Gastroesophageal sphincter (tissue), 4 donors: ENCODE data around the gene CFAP251. TPM values are rescaled to one million over a fixed set of nuclear protein-coding genes. Genes with fewer than 3 reads are reported as not detected.

ENCODE experiments used
- ATAC-seq: fragments of 150-250 bp; one replicate; pipeline ENCODE4 v1.9.1; 2016; ENCODE audit warnings: mild to moderate bottlenecking, moderate library complexity
- H3K27ac ChIP-seq, 4 donors: fragments of 200-600 bp; sonication (generic) in 3 of 4; 1 replicate in 3 of 4; 2 replicates in 1 of 4; pipeline ENCODE4 v1.5.1; 2016 to 2019
- H3K27me3 ChIP-seq: fragments of 200-600 bp; sonication (generic); one replicate; pipeline ENCODE4 v1.5.1; 2019
- H3K36me3 ChIP-seq, 2 donors: fragments of 200-600 bp; sonication (generic); one replicate each; pipeline ENCODE4 v1.5.1; 2019; ENCODE audit warnings: control low read depth in 1 of 2
- H3K4me1 ChIP-seq, 3 donors: fragments of 200-600 bp; sonication (generic); 1 replicate in 2 of 3; 2 replicates in 1 of 3; pipeline ENCODE4 v1.5.1; 2016 to 2019; ENCODE audit warnings: control low read depth in 2 of 3
- H3K4me3 ChIP-seq, 2 donors: fragments of 200-600 bp; sonication (generic); one replicate each; pipeline ENCODE4 v1.5.1; 2019; ENCODE audit warnings: mild to moderate bottlenecking in 1 of 2, moderate library complexity in 1 of 2
- H3K9me3 ChIP-seq, 3 donors: fragments of 200-600 bp; sonication (generic); one replicate each; pipeline ENCODE4 v1.5.1; 2017 to 2019; ENCODE audit warnings: control low read depth in 2 of 3
- CTCF ChIP-seq, 4 experiments: fragments of 200-600 bp in 2 of 4; fragments of 450-650 bp in 2 of 4; sonication (generic) in 1 of 4; IDR thresholded peaks; one replicate each; pipeline ENCODE4 v1.5.1; 2017 to 2019; ENCODE audit warnings: antibody characterized with exemption in 4 of 4, mild to moderate bottlenecking in 2 of 4, moderate library complexity in 2 of 4
- EP300 ChIP-seq: sonication (generic); formaldehyde crosslinking; IDR thresholded peaks from one replicate; pipeline ENCODE4 v1.6.1; 2017; ENCODE audit warnings: antibody characterized with exemption, mild to moderate bottlenecking
- POLR2A ChIP-seq, 2 donors: fragments of 450-650 bp; IDR thresholded peaks; one replicate each; pipeline ENCODE4 v1.6.1; 2017; ENCODE audit warnings: antibody characterized with exemption in 2 of 2, mild to moderate bottlenecking in 2 of 2, moderate library complexity in 1 of 2
- POLR2AphosphoS5 ChIP-seq: sonication (generic); formaldehyde crosslinking; IDR thresholded peaks from one replicate; pipeline ENCODE4 v1.6.1; 2017; ENCODE audit warnings: antibody characterized with exemption
- WGBS, 2 donors: methylation state at CpG; one replicate each; pipeline ENCODE4 v1.1.5; 2018; ENCODE audit warnings: low coverage in 1 of 2; 5-methylcytosine and 5-hydroxymethylcytosine counted together
- total RNA-seq, 4 donors: library from RNA; depleted of rRNA; stranded (reverse); fragments of >200 nt; gene quantifications; one replicate each; pipeline ENCODE4 v1.1.0, GENCODE V29; 2016

CFAP251 gene
- total RNA-seq, 4 donors from 2014 or later = 0.35 to 1.9 (median 1.2) TPM

GRCh38 chr12:122021193-122021821 is 102.9 kb downstream of the CFAP251 start:
- Histone ChIP-seq H3K4me3 (peak overlapping the region; percentile 56 to 73), H3K27me3 (no peaks in the 10 kb centered on the region), H3K36me3 (no peaks in the 10 kb centered on the region), H3K4me1 (peaks cover 0 to 34% (median 15%) of the 10 kb centered on the region in 3 donors), H3K9me3 (no peaks in the 10 kb centered on the region), H3K27ac (peak overlapping the region in 3 of 4 donors; percentile 73 to 87 (median 84))
- TF ChIP-seq CTCF (IDR thresholded peaks at IDR 0.05) = no peak
- no peak for TF ChIP-seq POLR2A (IDR thresholded peaks at IDR 0.05)
- TF ChIP-seq POLR2AphosphoS5 = no peak
- no peak for TF ChIP-seq EP300
- no peak for ATAC-seq
- no CpG with 5 or more reads among the region's 57 CpGs for WGBS, 2 donors

GRCh38 chr12:122021822-122022392 is 103.5 kb downstream of the CFAP251 start, which contains the start of gene BCL7A:
TSS of gene BCL7A (plus strand) at chr12:122021884. CDS start at chr12:122022092, 208 bp downstream.
- Histone ChIP-seq H3K36me3 (no peaks in the 10 kb centered on the region), H3K27me3 (no peaks in the 10 kb centered on the region), H3K4me1 (peaks cover 0 to 34% (median 15%) of the 10 kb centered on the region in 3 donors), H3K4me3 (peak within 1 kb of the TSS; percentile 56 to 73), H3K9me3 (no peaks in the 10 kb centered on the region), H3K27ac (peak within 1 kb of the TSS; percentile 21 to 87 (median 79))
- peak; percentile 85 for ATAC-seq
- WGBS, 2 donors = no CpG with 5 or more reads among the region's 83 CpGs
- TF ChIP-seq POLR2AphosphoS5 = no peak
- no peak for TF ChIP-seq CTCF (IDR thresholded peaks at IDR 0.05)
- no peak for TF ChIP-seq EP300
- TF ChIP-seq POLR2A (IDR thresholded peaks at IDR 0.05) = no peak

GRCh38 chr12:122022393-122023338 is 104.3 kb downstream of the CFAP251 start:
- H3K9me3 ChIP-seq = no peaks in the 10 kb centered on the region
- TF ChIP-seq POLR2AphosphoS5 (no peak), EP300 (no peak), CTCF (IDR thresholded peaks at IDR 0.05) (no peak), POLR2A (IDR thresholded peaks at IDR 0.05) (no peak)
- H3K27me3 ChIP-seq = no peaks in the 10 kb centered on the region
- H3K4me1 ChIP-seq = peaks cover 0 to 34% (median 15%) of the 10 kb centered on the region in 3 donors
- peak overlapping the region; percentile 21 to 87 (median 79) for H3K27ac ChIP-seq
- WGBS, 2 donors = 0% methylated on average over 3 to 11 of the region's 124 CpGs
- ATAC-seq = peak; percentile 16
- H3K4me3 ChIP-seq = peak overlapping the region; percentile 48 to 73
- H3K36me3 ChIP-seq = no peaks in the 10 kb centered on the region

GRCh38 chr12:122023339-122024131 is 105.1 kb downstream of the CFAP251 start:
- 0 to 27% methylated on average over 3 to 6 of the region's 43 CpGs for WGBS, 2 donors
- peak overlapping the region; percentile 21 to 87 (median 79) for H3K27ac ChIP-seq
- peak overlapping the region; percentile 48 to 73 for H3K4me3 ChIP-seq
- peak; percentile 32 for TF ChIP-seq POLR2AphosphoS5
- no peak for TF ChIP-seq EP300
- ATAC-seq = peak; percentile 57
- H3K36me3 ChIP-seq = no peaks in the 10 kb centered on the region
- no peaks in the 10 kb centered on the region for H3K9me3 ChIP-seq
- H3K4me1 ChIP-seq = peaks cover 0 to 34% (median 15%) of the 10 kb centered on the region in 3 donors
- no peaks in the 10 kb centered on the region for H3K27me3 ChIP-seq
